ENCODE results near the gene VAMP4. TPM values are rescaled to one million over a fixed set of nuclear protein-coding genes. Genes with fewer than 3 reads are reported as not detected.

Gene VAMP4, protein sequence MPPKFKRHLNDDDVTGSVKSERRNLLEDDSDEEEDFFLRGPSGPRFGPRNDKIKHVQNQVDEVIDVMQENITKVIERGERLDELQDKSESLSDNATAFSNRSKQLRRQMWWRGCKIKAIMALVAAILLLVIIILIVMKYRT
- total RNA-seq, result 5.0 and 5.8 TPM in 2 replicates

DNA sequence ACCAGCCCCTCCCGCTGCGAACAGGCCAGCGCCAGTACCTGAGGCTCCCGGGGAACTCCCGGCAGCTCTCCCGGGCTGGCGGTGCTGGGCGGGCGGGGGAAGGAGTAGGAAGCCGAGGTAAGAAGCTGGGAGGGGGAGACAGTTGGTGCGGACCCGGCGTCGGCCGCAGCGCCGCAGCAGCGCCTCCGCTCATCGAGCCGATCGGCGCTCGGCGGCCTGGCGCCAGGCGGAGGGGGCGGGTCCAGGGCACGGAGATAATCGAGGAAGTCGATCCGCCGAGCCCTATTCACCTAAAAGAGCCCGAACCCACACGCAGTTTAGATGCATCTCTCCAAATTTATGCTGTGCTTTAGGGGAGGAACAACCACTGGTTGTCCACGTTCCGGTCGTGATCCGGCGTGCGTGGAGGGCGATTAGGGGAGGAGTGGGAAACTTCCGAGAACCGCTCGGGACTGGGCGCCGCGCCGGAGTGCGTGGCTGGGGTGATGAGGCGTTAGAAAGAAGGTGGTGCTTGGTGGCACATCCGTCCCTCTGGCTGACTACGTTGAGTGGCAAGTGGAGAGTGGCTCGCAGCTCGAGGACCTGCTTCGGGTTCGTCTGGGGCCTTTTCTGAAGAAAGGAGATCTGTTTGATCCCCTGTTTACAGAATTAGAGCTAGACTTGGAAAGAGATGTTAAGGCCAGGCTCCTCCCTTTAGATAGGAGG, at the start of gene VAMP4:
Gene VAMP4, minus strand, starts transcription at position 194 of the 705 bp plus-strand sequence. CDS start 3,651 bp downstream, outside the sequence.
- FAIRE-seq (no peak), DNase-seq (ENCODE audit: low read depth) (peak; percentile 52)
- no peaks in the 10 kb centered on the region for H3K27me3 ChIP-seq (ENCODE audit: control insufficient read depth, insufficient read depth, low read length)
- peak within 1 kb of the TSS; percentile 83 for H3K4me3 ChIP-seq (ENCODE audit: low read depth, low read length)
- no peaks in the 10 kb centered on the region for H3K36me3 ChIP-seq (ENCODE audit: control insufficient read depth, insufficient read depth, low read length)
- TF ChIP-seq, protein P1, sequence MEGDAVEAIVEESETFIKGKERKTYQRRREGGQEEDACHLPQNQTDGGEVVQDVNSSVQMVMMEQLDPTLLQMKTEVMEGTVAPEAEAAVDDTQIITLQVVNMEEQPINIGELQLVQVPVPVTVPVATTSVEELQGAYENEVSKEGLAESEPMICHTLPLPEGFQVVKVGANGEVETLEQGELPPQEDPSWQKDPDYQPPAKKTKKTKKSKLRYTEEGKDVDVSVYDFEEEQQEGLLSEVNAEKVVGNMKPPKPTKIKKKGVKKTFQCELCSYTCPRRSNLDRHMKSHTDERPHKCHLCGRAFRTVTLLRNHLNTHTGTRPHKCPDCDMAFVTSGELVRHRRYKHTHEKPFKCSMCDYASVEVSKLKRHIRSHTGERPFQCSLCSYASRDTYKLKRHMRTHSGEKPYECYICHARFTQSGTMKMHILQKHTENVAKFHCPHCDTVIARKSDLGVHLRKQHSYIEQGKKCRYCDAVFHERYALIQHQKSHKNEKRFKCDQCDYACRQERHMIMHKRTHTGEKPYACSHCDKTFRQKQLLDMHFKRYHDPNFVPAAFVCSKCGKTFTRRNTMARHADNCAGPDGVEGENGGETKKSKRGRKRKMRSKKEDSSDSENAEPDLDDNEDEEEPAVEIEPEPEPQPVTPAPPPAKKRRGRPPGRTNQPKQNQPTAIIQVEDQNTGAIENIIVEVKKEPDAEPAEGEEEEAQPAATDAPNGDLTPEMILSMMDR (IDR thresholded peaks at IDR 0.05; ENCODE audit: insufficient read depth, low read length, severe bottlenecking), result no peak

DNA sequence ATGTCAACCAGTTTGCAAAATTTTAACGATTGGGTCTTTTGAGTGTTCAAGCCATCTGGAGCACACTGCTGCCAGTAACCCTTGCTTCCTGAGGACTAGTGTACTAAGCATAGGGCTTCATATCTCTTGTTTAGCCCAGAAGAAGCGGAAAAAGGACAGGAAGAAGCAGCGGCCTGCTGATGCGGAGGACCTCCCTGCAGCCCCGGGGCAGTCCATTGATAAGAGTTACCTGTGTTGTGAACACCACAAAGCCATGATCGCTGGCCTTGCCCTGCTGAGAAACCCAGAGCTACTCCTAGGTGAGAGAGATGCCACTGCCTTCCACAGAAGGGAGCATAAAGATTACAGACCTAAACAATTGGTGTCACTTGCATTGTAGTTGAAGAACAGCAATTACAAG, 48.5 kb upstream of the VAMP4 start:
- no peak for FAIRE-seq
- Histone ChIP-seq H3K36me3 (ENCODE audit: control insufficient read depth, insufficient read depth, low read length) (peaks cover 18% of the 10 kb centered on the region), H3K27me3 (ENCODE audit: control insufficient read depth, insufficient read depth, low read length) (no peaks in the 10 kb centered on the region), H3K4me3 (ENCODE audit: low read depth, low read length) (no peak overlapping the region)
- TF ChIP-seq, protein P1 (IDR thresholded peaks at IDR 0.05; ENCODE audit: insufficient read depth, low read length, severe bottlenecking), result no peak
- DNase-seq (ENCODE audit: low read depth), result no peak

DNA sequence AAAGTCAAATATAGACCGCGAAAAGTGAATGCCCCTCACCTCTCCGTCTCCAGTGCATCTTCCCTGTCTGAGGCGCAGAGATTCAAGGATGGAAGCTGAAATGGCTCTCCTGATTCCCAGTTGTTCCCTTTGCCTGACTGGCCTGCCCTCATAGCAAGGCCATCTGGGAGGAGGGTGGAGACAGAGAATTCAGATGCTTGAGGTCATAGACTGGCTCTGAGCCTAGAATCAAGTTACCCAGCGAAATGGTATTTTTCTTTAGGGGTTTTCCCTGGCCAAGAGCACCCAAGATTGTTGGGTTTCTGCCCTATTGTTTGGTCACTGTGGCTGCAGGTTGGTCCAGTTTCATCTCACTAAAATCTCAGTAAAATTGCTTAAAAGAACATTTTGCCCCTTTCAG, 46.8 kb upstream of the VAMP4 start:
- Histone ChIP-seq H3K27me3 (ENCODE audit: control insufficient read depth, insufficient read depth, low read length) (no peaks in the 10 kb centered on the region), H3K4me3 (ENCODE audit: low read depth, low read length) (no peak overlapping the region), H3K36me3 (ENCODE audit: control insufficient read depth, insufficient read depth, low read length) (peaks cover 24% of the 10 kb centered on the region)
- DNase-seq (ENCODE audit: low read depth) (peak; percentile 80), FAIRE-seq (no peak)
- TF ChIP-seq, protein P1 (IDR thresholded peaks at IDR 0.05; ENCODE audit: insufficient read depth, low read length, severe bottlenecking), result no peak

DNA sequence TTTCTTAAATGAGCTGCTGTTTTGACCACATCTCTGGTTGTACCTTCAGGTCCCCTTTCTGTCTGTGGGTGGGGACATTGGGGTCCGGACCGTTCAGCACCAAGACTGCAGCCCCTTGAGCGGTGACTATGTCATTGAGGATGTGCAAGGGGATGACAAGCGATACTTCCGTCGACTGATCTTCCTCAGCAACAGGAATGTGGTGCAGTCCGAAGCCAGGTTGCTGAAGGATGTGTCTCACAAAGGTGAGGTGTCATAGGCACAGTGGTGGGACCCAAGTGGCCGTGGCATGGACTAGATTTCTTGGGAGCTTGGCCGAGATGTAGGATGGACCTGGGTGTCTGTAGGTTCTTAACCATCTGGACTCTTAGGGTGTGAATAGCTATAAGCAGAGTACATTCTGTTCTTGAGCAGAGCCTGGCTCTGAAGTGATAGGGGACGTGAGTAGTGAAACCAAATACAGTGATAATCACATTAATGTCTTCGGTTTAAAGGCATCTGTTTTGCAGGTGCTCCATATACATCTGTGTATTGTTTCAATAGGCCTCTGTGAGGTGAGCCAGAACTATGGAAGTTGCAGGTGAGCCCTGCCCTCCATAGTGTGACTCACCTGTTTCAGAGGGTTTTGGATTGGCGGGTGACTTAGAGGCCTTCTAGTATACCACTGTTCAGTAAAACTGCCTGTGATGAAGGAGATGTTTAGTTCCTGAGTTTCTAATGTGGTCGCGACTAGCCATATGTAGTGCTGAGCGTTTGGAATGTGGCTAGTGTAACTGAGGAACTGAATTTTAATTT, 46.0 kb upstream of the VAMP4 start:
- FAIRE-seq, result no peak
- Histone ChIP-seq H3K27me3 (ENCODE audit: control insufficient read depth, insufficient read depth, low read length) (no peaks in the 10 kb centered on the region), H3K36me3 (ENCODE audit: control insufficient read depth, insufficient read depth, low read length) (peaks cover 24% of the 10 kb centered on the region), H3K4me3 (ENCODE audit: low read depth, low read length) (no peak overlapping the region)
- peak; percentile 56 for DNase-seq (ENCODE audit: low read depth)
- TF ChIP-seq, protein P1 (IDR thresholded peaks at IDR 0.05; ENCODE audit: insufficient read depth, low read length, severe bottlenecking), result no peak

DNA sequence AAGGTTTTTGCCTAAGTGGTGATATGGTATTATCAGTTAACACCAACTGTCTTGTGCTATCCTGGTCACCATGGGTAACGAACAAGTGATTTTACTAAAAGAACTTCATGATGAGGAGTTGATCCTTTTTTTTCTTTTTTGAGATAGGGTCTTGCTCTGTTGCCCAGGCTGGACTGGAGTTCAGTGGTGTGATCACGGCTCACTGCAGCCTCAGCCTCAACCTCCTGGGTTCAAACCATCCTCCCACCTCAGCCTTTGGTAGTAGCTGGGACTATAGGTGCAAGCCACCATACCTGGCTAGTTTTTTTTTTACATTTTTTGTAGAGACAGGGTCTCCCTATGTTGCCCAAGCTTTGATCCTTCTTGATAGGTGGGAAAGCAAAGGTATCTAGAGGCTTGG, 44.7 kb upstream of the VAMP4 start:
- no peaks in the 10 kb centered on the region for H3K27me3 ChIP-seq (ENCODE audit: control insufficient read depth, insufficient read depth, low read length)
- H3K4me3 ChIP-seq (ENCODE audit: low read depth, low read length), result no peak overlapping the region
- FAIRE-seq (no peak), DNase-seq (ENCODE audit: low read depth) (no peak)
- TF ChIP-seq, protein P1 (IDR thresholded peaks at IDR 0.05; ENCODE audit: insufficient read depth, low read length, severe bottlenecking), result no peak
- H3K36me3 ChIP-seq (ENCODE audit: control insufficient read depth, insufficient read depth, low read length), result peaks cover 24% of the 10 kb centered on the region
